Endothelial cell of umbilical vein (primary cell): ENCODE results near the gene PLPP1. TPM values are rescaled to one million over a fixed set of nuclear protein-coding genes. Genes with fewer than 3 reads are reported as not detected.

Experiments
- BruUV-seq: library from RNA; stranded (reverse); fragments of 400-500 nt; replicated peaks from 2 replicates; lab custom pipeline; 2021; lab: Mats Ljungman, UMichigan
- CTCF ChIA-PET: fragments of 300-600, 350-600 bp; sonication (Branson Sonifier 250); formaldehyde crosslinking; loops from one replicate; lab custom pipeline; 2021; ENCODE audit warnings: antibody characterized with exemption, inconsistent platforms; lab: Charles Lee
- POLR2A ChIA-PET: fragments of 300-600, 350-600 bp; sonication (Branson Sonifier 250); formaldehyde crosslinking; loops from one replicate; lab custom pipeline; 2021; ENCODE audit warnings: antibody characterized with exemption, inconsistent platforms; lab: Charles Lee
- DNase-seq: peaks from one replicate; pipeline ENCODE4 v3.0.0-alpha.2; 2011; ENCODE audit warnings: low read depth, low spot score
- FAIRE-seq: peaks from 2 replicates; lab custom pipeline; 2011; peaks lifted over from hg19 to GRCh38; lab: Jason Lieb, UNC
- H2AFZ ChIP-seq: 2 replicates; pipeline ENCODE4 v1.6.0; 2012; ENCODE audit warnings: low read depth, low read length, control low read depth, inconsistent platforms
- H3K27ac ChIP-seq: 2 replicates; pipeline ENCODE4 v1.5.1; 2011; ENCODE audit warnings: low read depth, mild to moderate bottlenecking, control low read depth, low read length, moderate library complexity; ENCODE audit not compliant: insufficient read depth
- H3K27me3 ChIP-seq, 2 experiments: 2 replicates each; pipeline versions ENCODE4 v1.6.0 to v1.6.1; 2011; ENCODE audit warnings: low read length in 2 of 2, mixed read lengths in 1 of 2; ENCODE audit not compliant: control insufficient read depth in 2 of 2, insufficient read depth in 2 of 2
- H3K36me3 ChIP-seq, 2 experiments: 2 replicates in 1 of 2; 3 replicates in 1 of 2; pipeline ENCODE4 v1.5.1; 2011; ENCODE audit warnings: low read length in 2 of 2, mild to moderate bottlenecking in 1 of 2, moderate library complexity in 1 of 2; ENCODE audit not compliant: control insufficient read depth in 2 of 2, insufficient read depth in 2 of 2; ENCODE audit errors: extremely low read depth in 1 of 2
- H3K4me1 ChIP-seq: 3 replicates; pipeline ENCODE4 v1.5.1; 2011; ENCODE audit warnings: mild to moderate bottlenecking, low read length; ENCODE audit not compliant: control insufficient read depth, insufficient read depth; ENCODE audit errors: extremely low read depth
- H3K4me2 ChIP-seq: 2 replicates; pipeline ENCODE4 v1.6.1; 2011; ENCODE audit warnings: low read length, control low read depth, mixed read lengths; ENCODE audit not compliant: insufficient read depth
- H3K4me3 ChIP-seq, 3 experiments: fragments of 200-600 bp in 1 of 3; sonication (generic), shearing (Covaris generic) in 1 of 3; replicated peaks in 1 of 3; 2 replicates each; pipeline ENCODE4 v1.5.1; 2011 to 2016; ENCODE audit warnings: control low read depth in 3 of 3, low read length in 3 of 3, mild to moderate bottlenecking in 2 of 3, inconsistent platforms in 1 of 3, low read depth in 1 of 3, moderate library complexity in 1 of 3; ENCODE audit not compliant: insufficient read depth in 1 of 3
- H3K79me2 ChIP-seq: 2 replicates; pipeline ENCODE4 v1.6.0; 2012; ENCODE audit warnings: low read length, inconsistent platforms; ENCODE audit not compliant: control insufficient read depth, insufficient read depth
- H3K9ac ChIP-seq: replicated peaks from 2 replicates; pipeline ENCODE3; 2011; ENCODE audit warnings: low read length, control low read depth; ENCODE audit not compliant: insufficient read depth; ENCODE audit errors: extremely low read depth
- H3K9me1 ChIP-seq: replicated peaks from 3 replicates; pipeline ENCODE4 v1.6.0; 2011; ENCODE audit warnings: mild to moderate bottlenecking, low read length; ENCODE audit not compliant: control insufficient read depth, insufficient read depth; ENCODE audit errors: extremely low read depth
- H3K9me3 ChIP-seq: replicated peaks from 2 replicates; pipeline ENCODE4 v1.5.1; 2012; ENCODE audit warnings: low read length, inconsistent platforms; ENCODE audit not compliant: control insufficient read depth, insufficient read depth
- H4K20me1 ChIP-seq: replicated peaks from 2 replicates; pipeline ENCODE3; 2011; ENCODE audit warnings: mild to moderate bottlenecking, low read length; ENCODE audit not compliant: control insufficient read depth, insufficient read depth; ENCODE audit errors: extremely low read depth
- CTCF ChIP-seq, 2 donors: IDR thresholded peaks; 1 replicate in 1 of 2; 2 replicates in 1 of 2; pipeline ENCODE4 v1.5.1; 2011; ENCODE audit warnings: low read length in 2 of 2, mild to moderate bottlenecking in 2 of 2, moderate library complexity in 2 of 2, control low read depth in 1 of 2, inconsistent platforms in 1 of 2, low read depth in 1 of 2; ENCODE audit not compliant: insufficient read depth in 1 of 2; ENCODE audit errors: extremely low read depth in 1 of 2
- EZH2 ChIP-seq: IDR thresholded peaks from 2 replicates; pipeline ENCODE4 v1.6.1; 2012; ENCODE audit warnings: borderline replicate concordance, low read depth, mild to moderate bottlenecking, moderate library complexity, low read length, inconsistent platforms; ENCODE audit not compliant: severe bottlenecking
- FOS ChIP-seq: IDR thresholded peaks from 2 replicates; pipeline ENCODE4 v1.6.1; 2011; ENCODE audit warnings: mild to moderate bottlenecking, low read length, moderate library complexity, borderline replicate concordance; ENCODE audit not compliant: insufficient read depth
- GATA2 ChIP-seq: IDR thresholded peaks from 2 replicates; pipeline ENCODE4 v1.7.0; 2011; ENCODE audit warnings: low read depth, mild to moderate bottlenecking, moderate library complexity, mixed read lengths, low read length; ENCODE audit not compliant: insufficient read length, insufficient read depth
- JUN ChIP-seq: IDR thresholded peaks from 2 replicates; pipeline ENCODE4 v1.6.1; 2011; ENCODE audit warnings: borderline replicate concordance, low read depth; ENCODE audit not compliant: insufficient read length, insufficient read depth
- MAX ChIP-seq: IDR thresholded peaks from 2 replicates; pipeline ENCODE4 v1.6.1; 2011; ENCODE audit not compliant: insufficient read depth, insufficient read length
- MYC ChIP-seq: IDR thresholded peaks from one replicate; pipeline ENCODE4 v1.6.1; 2011; ENCODE audit warnings: mild to moderate bottlenecking, low read depth, low read length
- POLR2A ChIP-seq: IDR thresholded peaks from 2 replicates; pipeline ENCODE4 v1.6.1; 2012; ENCODE audit warnings: low read depth, mild to moderate bottlenecking, control low read depth, low read length
- POLR2AphosphoS5 ChIP-seq: IDR thresholded peaks from 2 replicates; pipeline ENCODE4 v1.6.1; 2012; ENCODE audit warnings: low read depth, mild to moderate bottlenecking, control low read depth, low read length, moderate library complexity; ENCODE audit not compliant: insufficient read depth
- dilution Hi-C: fragments of 300-500 bp; cut with MboI; formaldehyde crosslinking; loops from one replicate; pipeline ENCODE4 v1.15.0; 2019; ENCODE audit warnings: low sequenced_read_pairs; ENCODE audit not compliant: extremely low pct_ligation_motif_present
- intact Hi-C: fragments of 100-400 bp; cut with micrococcal nuclease; formaldehyde crosslinking; loops from one replicate; pipeline ENCODE4 v1.10.0; 2022
- polyA plus RNA-seq, 4 experiments: library from polyadenylated mRNA; depleted of rRNA in 3 of 4; stranded (reverse) in 3 of 4; unstranded in 1 of 4; fragments of >200 nt; gene quantifications; 2 replicates each; pipeline versions ENCODE4 v1.2.1 to v1.2.3, GENCODE V29; 2011 to 2012; ENCODE audit warnings: missing spikeins in 1 of 4
- total RNA-seq: library from RNA; stranded (reverse); gene quantifications from 2 replicates; pipeline ENCODE4 v1.2.3, GENCODE V29; 2021

PLPP1 gene
- total and polyA plus RNA-seq, 2 donors (not counting 3 experiments of a cell fraction or from before 2014, with no cell fraction given), result 14.3 to 25.9 TPM

GRCh38 chr5:55415071-55415470 lies 119.7 kb downstream of the PLPP1 start:
- ChIA-PET CTCF (interaction anchor here (1.8 to 5.0 kb wide), 4 partner anchors 10 to 277 kb away, joined by 4 to 21 read pairs (median 11); no protein-coding TSS in a partner anchor), POLR2A (no interaction called here)
- H4K20me1 ChIP-seq, result no peaks in the 10 kb centered on the region
- H3K4me2 ChIP-seq, result no peak overlapping the region
- H2AFZ ChIP-seq, result no peak overlapping the region
- FAIRE-seq (no peak), DNase-seq (no peak)
- no peaks in the 10 kb centered on the region for H3K4me1 ChIP-seq
- H3K79me2 ChIP-seq, result no peaks in the 10 kb centered on the region
- H3K27ac ChIP-seq, result no peak overlapping the region
- no peaks in the 10 kb centered on the region for H3K9me1 ChIP-seq
- H3K27me3 ChIP-seq, result no peaks in the 10 kb centered on the region
- dilution Hi-C loops, result no loop called here
- no peaks in the 10 kb centered on the region for H3K9me3 ChIP-seq
- no peak overlapping the region for H3K9ac ChIP-seq
- H3K36me3 ChIP-seq, result peaks cover 0 to 11% of the 10 kb centered on the region in 2 experiments
- TF ChIP-seq MAX, result no peak
- TF ChIP-seq EZH2, result no peak
- no peak overlapping the region for H3K4me3 ChIP-seq
- intact Hi-C loops, result no loop called here
- no TSS peak for BruUV-seq

- Histone ChIP-seq H3K79me2 (no peaks in the 10 kb centered on the region), H3K4me2 (no peak overlapping the region), H2AFZ (no peak overlapping the region), H3K4me1 (no peaks in the 10 kb centered on the region), H3K27ac (no peak overlapping the region), H3K4me3 (no peak overlapping the region), H3K9ac (no peak overlapping the region), H3K9me3 (no peaks in the 10 kb centered on the region), H3K9me1 (no peaks in the 10 kb centered on the region), H3K36me3 (peaks cover 0 to 9% of the 10 kb centered on the region in 2 experiments), H4K20me1 (no peaks in the 10 kb centered on the region), H3K27me3 (no peaks in the 10 kb centered on the region)
- intact Hi-C loops, result loop anchor here (5.0 kb wide), 1 partner anchor 509 kb away; no protein-coding TSS in a partner anchor
- dilution Hi-C loops, result no loop called here
- ChIA-PET CTCF (interaction anchor here (1.3 to 5.0 kb wide), 4 partner anchors 8 to 278 kb away, joined by 3 to 21 read pairs (median 11); no protein-coding TSS in a partner anchor), POLR2A (interaction anchor here (0.7 kb wide), 1 partner anchor 9 kb away, joined by 5 read pairs; no protein-coding TSS in a partner anchor)
- TF ChIP-seq JUN (no peak), MYC (no peak), POLR2A (no peak), POLR2AphosphoS5 (no peak), EZH2 (no peak), FOS (no peak), CTCF (IDR thresholded peaks at IDR 0.05; ENCODE audit: extremely low read depth in 1 of 2, insufficient read depth in 1 of 2, low read depth in 1 of 2, low read length in 2 of 2) (no peak), GATA2 (no peak)
- BruUV-seq, result no TSS peak
- DNase-seq (no peak), FAIRE-seq (no peak)
Observed at GRCh38 chr5:55413644-55414043, 121.1 kb downstream of the PLPP1 start.
